Fibroblast of skin of back (primary cell): ENCODE data around the gene ZNF467.

Experiments used
- DNase-seq: peaks from one replicate; pipeline ENCODE4 v3.0.0-alpha.2; 2013

Gene ZNF467

GRCh38 chr7:149806726-149807125, 33.3 kb upstream of the ZNF467 start:
- DNase-seq = no peak

DNA sequence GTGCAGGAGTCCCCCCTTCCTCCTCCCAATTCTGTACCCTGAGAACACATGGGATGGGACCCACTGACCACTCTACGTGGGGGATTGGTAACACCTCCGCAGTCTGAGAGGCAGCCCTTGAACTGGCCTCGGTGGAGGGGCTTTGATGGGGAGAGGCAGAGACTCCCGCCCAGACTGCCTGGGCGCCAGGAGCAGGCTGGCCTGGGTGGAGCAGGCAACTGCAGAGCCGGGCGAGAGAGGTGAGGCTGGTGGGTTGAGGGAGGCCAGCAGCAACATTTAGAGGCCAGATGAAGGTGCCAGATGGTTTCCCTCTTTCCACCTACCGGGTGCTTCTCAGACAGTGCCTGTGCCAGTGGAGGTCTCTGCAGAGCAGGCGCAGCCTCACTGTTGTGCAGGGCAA, 30.7 kb upstream of the ZNF467 start:
- no peak for DNase-seq

GRCh38 chr7:149803551-149804074, 30.2 kb upstream of the ZNF467 start:
- no peak for DNase-seq

- DNase-seq = no peak
Observed at GRCh38 chr7:149802966-149803365, 29.6 kb upstream of the ZNF467 start.

GRCh38 chr7:149801816-149802215, 28.4 kb upstream of the ZNF467 start:
- DNase-seq = no peak

DNA sequence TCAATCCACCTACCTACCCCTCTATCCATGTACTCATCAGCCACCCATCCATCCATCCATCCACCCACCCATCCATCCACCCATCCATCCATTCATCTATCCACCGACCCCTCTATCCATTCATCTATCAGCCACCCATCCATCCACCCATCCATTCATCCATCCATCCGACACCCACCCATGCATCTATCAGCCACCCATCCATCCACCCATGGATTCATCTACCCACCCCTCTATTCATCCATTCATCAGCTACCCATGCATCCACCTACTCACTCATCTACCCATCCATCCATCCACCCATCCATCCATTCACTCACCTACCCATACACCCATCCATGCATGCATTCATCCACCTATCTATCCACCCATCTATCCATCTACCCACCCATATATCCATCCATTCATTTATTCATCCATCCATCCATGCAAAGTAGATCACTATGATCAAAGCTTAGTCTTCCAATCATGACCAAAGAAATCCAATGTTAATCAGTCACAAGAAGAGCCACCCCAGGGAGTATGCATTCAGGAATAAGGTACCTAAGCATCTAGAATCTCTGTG, 27.7 kb upstream of the ZNF467 start:
- DNase-seq = no peak

- no peak for DNase-seq
Observed at GRCh38 chr7:149800169-149800555, 26.8 kb upstream of the ZNF467 start.

GRCh38 chr7:149799397-149800168, 26.2 kb upstream of the ZNF467 start:
- no peak for DNase-seq

DNA sequence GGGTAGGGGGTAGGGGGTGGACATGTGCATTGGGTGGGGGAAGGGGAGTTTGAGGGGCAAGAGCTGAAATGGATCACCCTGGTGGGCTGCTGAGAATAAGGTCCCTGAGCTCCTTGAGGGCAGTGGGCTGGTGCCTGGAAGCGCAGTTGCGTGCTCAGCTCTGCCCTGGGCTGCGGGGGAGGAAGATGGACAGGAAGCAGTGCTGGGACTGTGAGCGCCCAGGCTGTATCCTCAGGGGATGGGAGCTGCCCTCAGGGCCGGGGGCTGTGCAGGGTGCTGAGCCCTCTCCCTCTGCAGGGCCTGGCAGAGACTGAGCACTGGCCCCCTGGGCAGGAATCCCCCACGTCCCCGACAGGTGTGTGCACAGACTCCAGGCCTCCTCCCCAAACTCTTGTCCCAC, 24.4 kb upstream of the ZNF467 start:
- no peak for DNase-seq

DNA sequence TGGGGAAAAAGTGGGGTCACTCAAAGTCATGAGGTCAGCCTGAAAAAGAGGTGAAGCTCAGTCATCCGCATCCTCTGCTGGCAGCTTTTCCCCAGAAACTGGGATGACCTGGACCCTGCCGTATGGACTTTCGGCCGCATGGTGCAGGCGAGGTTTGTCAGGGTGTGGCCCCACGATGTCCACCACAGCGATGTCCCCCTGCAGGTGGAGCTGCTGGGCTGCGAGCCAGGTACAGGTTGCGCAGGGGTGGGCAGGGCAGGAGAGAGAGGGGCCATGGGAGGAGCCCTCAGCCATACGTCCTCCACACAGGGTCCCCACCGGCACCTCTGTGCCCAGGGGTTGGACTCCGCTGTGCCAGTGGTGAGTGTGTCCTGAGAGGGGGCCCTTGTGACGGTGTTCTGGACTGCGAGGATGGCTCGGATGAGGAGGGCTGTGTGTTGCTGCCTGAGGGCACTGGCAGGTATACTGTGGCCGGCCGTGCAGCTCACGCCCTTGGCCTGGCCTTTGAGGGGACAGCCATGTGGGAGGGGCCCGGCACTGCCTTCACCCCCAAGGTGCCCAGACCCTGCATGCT, 23.0 kb upstream of the ZNF467 start:
- DNase-seq = no peak

DNA sequence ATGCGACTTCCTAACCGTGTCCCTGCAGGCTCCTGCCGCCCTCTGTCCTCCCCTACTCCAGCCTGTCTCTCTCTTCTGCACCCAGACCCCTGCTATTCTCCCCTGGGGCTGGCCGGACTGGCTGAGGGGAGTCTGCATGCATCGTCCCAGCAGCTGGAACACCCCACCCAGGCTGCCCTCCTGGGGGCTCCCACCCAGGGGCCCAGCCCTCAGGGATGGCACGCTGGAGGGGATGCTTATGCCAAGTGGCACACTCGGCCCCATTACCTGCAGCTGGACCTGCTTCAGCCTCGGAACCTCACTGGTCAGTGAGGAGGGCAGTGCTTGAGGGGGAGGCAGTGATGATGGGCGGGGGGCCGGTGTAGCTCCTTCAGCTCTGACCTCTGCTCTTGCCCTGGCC, 21.7 kb upstream of the ZNF467 start:
- DNase-seq = no peak

- no peak for DNase-seq
Observed at GRCh38 chr7:149794661-149795060, 21.3 kb upstream of the ZNF467 start.

DNA sequence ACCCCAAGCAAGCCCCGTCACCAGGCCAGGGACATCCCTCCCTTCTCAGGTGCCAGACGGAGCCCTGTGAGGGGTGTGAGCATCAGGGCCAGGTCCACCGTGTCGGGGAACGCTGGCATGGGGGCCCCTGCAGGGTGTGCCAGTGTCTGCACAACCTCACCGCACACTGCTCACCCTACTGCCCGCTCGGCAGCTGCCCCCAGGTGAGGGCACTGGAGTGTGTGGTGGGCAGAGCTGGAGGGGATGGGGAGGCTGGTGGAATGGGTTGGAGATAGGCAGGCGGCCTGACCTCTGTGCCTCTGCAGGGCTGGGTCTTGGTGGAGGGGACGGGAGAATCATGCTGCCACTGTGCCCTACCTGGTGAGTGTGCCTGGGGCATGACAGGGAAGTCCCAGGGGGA, 19.9 kb upstream of the ZNF467 start:
- DNase-seq = no peak

DNA sequence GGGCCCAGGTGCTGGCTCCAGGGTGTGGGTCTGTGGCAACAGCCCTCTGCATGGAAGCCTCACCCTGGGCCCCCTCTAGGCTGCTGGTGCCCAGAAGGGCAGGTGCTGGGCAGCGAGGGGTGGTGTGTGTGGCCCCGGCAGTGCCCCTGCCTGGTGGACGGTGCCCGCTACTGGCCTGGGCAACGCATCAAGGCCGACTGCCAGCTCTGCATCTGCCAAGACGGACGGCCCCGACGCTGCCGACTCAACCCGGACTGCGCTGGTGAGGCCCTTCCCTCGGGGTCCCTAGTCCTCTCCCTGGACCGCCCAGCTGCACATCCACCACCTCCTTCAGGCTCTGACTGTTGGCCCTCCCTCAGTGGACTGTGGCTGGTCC, 18.8 kb upstream of the ZNF467 start:
- DNase-seq = no peak

- no peak for DNase-seq
Observed at GRCh38 chr7:149791411-149792219, 18.2 kb upstream of the ZNF467 start.

GRCh38 chr7:149790754-149791360, 17.5 kb upstream of the ZNF467 start:
- DNase-seq = no peak

DNA sequence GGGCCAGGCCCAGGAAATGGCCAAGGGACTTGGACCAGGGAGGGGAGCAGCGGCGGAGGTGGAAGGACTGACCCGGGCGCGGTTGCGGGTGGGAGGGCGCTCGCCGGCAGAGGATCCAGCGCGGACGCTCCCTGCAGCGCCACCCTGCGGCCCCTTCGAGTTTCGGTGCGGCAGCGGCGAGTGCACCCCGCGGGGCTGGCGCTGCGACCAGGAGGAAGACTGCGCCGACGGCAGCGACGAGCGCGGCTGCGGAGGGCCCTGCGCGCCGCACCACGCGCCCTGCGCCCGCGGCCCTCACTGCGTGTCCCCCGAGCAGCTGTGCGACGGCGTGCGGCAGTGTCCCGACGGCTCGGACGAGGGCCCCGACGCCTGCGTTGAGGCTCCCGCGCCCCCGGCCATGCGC, 16.8 kb upstream of the ZNF467 start:
- no peak for DNase-seq

- DNase-seq = no peak
Observed at GRCh38 chr7:149789101-149789500, 15.7 kb upstream of the ZNF467 start.

DNA sequence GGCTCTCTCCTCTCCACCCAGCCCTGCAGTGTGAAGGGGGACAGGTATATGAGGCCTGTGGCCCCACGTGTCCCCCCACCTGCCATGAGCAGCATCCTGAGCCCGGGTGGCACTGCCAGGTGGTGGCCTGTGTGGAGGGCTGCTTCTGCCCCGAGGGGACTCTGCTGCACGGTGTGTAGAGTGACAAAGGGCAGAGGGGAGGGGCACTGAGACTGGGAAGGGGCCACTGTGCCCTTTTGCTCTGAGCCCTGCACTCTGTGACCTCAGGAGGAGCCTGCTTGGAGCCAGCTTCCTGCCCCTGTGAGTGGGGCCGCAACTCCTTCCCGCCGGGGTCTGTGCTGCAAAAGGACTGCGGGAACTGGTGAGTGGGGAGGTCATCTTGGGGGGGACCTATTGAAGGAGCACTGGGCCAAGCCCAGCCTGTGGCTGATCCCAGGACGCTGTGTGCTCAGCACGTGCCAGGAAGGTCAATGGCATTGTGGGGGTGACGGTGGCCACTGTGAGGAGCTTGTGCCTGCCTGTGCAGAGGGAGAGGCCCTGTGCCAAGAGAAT, 15.0 kb upstream of the ZNF467 start:
- no peak for DNase-seq

GRCh38 chr7:149787428-149788299, 14.3 kb upstream of the ZNF467 start:
- no peak for DNase-seq

GRCh38 chr7:149785983-149786382, 12.6 kb upstream of the ZNF467 start:
- no peak for DNase-seq
